Measurements from ENCODE around the gene SDK1. TPM values are rescaled to one million over a fixed set of nuclear protein-coding genes. Genes with fewer than 3 reads are reported as not detected.

The SDK1 gene
- total RNA-seq, 2 donors from 2014 or later: 19.8 to 32.4 TPM

- H3K27ac ChIP-seq: no peak overlapping the region
- H3K4me1 ChIP-seq: no peaks in the 10 kb centered on the region
- WGBS, 2 donors: 66 to 74% methylated on average over 7 of the region's 7 CpGs
- intact Hi-C loops (cut with DNase I): no loop called here
- H3K36me3 ChIP-seq (replicated peaks in 1 of 2; ENCODE audit: insufficient read depth in 1 of 2, low read depth in 2 of 2): no peaks in the 10 kb centered on the region
- TF ChIP-seq CTCF (IDR thresholded peaks at IDR 0.05): no peak
- ATAC-seq (peak; percentile 52), DNase-seq (peak in 2 of 4 donors; percentile 21 to 25)
- H3K27me3 ChIP-seq: no peaks in the 10 kb centered on the region
- no peak overlapping the region for H3K4me3 ChIP-seq
- H3K9me3 ChIP-seq: no peaks in the 10 kb centered on the region
Observed at GRCh38 chr7:3598854-3599253, 297.8 kb downstream of the SDK1 start.

- 41 to 51% methylated on average over 2 of the region's 2 CpGs for WGBS, 2 donors
- peaks cover 43% of the 10 kb centered on the region for H3K4me1 ChIP-seq
- no peak for TF ChIP-seq CTCF (IDR thresholded peaks at IDR 0.05)
- no peak for TF ChIP-seq POLR2A (IDR thresholded peaks at IDR 0.05)
- H3K36me3 ChIP-seq (replicated peaks in 1 of 2; ENCODE audit: insufficient read depth in 1 of 2, low read depth in 2 of 2): no peaks in the 10 kb centered on the region
- intact Hi-C loops (cut with DNase I): no loop called here
- peak overlapping the region in 1 of 4 donors; percentile 25 for H3K27ac ChIP-seq
- H3K27me3 ChIP-seq: no peaks in the 10 kb centered on the region
- no peak overlapping the region for H3K4me3 ChIP-seq
- DNase-seq: no peak
- H3K9me3 ChIP-seq: no peaks in the 10 kb centered on the region
- no peak for ATAC-seq
Observed at GRCh38 chr7:3605222-3605621, 304.2 kb downstream of the SDK1 start.

DNA sequence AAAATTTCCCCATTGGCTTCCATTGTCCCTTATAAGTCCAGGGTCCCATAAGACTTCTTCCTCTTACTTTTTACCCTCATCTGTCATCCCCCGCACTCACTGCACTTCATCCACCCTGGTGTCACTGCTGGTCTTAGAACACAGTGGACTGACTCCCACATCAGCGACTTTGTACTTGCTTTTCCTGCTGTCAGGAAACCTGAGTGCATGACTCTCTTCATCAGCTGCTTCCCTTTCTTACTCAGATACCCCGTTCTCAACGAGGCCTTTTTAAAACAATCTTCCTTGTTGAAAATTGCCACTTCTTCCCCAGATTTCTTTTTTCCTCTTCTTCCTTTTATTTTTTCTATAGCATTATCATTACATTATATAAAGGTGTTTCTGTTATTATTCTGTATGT is 305.4 kb downstream of the SDK1 start:
- no peak overlapping the region for H3K4me3 ChIP-seq
- no peaks in the 10 kb centered on the region for H3K36me3 ChIP-seq (replicated peaks in 1 of 2; ENCODE audit: insufficient read depth in 1 of 2, low read depth in 2 of 2)
- DNase-seq (no peak), ATAC-seq (no peak)
- H3K4me1 ChIP-seq: peaks cover 49% of the 10 kb centered on the region
- H3K27me3 ChIP-seq: no peaks in the 10 kb centered on the region
- H3K27ac ChIP-seq: peak overlapping the region in 2 of 4 donors; percentile 5 to 67
- intact Hi-C loops (cut with DNase I): no loop called here
- H3K9me3 ChIP-seq: no peaks in the 10 kb centered on the region
- no peak for TF ChIP-seq POLR2A (IDR thresholded peaks at IDR 0.05)
- TF ChIP-seq CTCF (IDR thresholded peaks at IDR 0.05): no peak
- WGBS, 2 donors: 63% methylated on average over 4 of the region's 4 CpGs

- intact Hi-C loops (cut with DNase I): no loop called here
Observed at GRCh38 chr7:3607847-3608246, 306.8 kb downstream of the SDK1 start.

More at GRCh38 chr7:3607847-3608246, 306.8 kb downstream of the SDK1 start:
- ATAC-seq (peak; percentile 92), DNase-seq (peak; percentile 79 to 88 (median 86))
- TF ChIP-seq CTCF (IDR thresholded peaks at IDR 0.05) (no peak), POLR2A (IDR thresholded peaks at IDR 0.05) (no peak)
- Histone ChIP-seq H3K9me3 (no peaks in the 10 kb centered on the region), H3K36me3 (replicated peaks in 1 of 2; ENCODE audit: insufficient read depth in 1 of 2, low read depth in 2 of 2) (no peaks in the 10 kb centered on the region), H3K27me3 (no peaks in the 10 kb centered on the region), H3K4me1 (peaks cover 49% of the 10 kb centered on the region), H3K27ac (peak overlapping the region; percentile 66 to 80 (median 70)), H3K4me3 (no peak overlapping the region)
- 30 to 40% methylated on average over 7 to 8 of the region's 8 CpGs for WGBS, 2 donors

All from body of pancreas (tissue), 4 donors.